Eye (tissue), 1 donor: ENCODE results near the gene MESP1.

ENCODE experiments used
- DNase-seq: peaks from one replicate; pipeline ENCODE4 v3.0.0-alpha.2; 2015

Gene MESP1

GRCh38 chr15:89780601-89781000 is 29.6 kb upstream of the MESP1 start:
- no peak for DNase-seq

DNA sequence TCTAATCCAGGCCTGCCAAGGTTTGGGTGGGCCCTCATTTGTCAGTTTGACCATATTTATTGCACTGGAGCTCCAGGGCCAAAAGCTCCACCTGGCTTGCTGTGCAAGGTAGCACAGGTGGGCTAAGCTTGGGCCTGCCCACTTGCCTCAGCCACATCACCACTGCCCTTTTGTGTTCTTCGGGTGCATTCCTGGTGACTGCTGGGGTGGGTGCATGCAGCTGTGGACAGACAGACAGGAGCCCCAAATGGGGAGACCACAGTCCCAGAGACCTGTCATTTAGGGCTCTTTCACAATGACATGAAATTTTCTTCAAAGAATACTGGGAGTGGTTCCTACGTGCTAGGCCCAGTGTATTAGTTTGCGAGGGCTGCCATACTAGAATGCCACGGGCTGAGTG is 27.8 kb upstream of the MESP1 start:
- no peak for DNase-seq

- no peak for DNase-seq
Observed at GRCh38 chr15:89777782-89778380, 26.8 kb upstream of the MESP1 start.

GRCh38 chr15:89777073-89777751 is 26.2 kb upstream of the MESP1 start:
- DNase-seq, result no peak

- peak; percentile 94 for DNase-seq
Observed at GRCh38 chr15:89776274-89777072, 25.4 kb upstream of the MESP1 start, which contains the start of gene MESP2. TSS of gene MESP2 (plus strand) at chr15:89776332. CDS start at chr15:89776358, 26 bp downstream.

GRCh38 chr15:89775815-89776214 is 24.8 kb upstream of the MESP1 start:
- no peak for DNase-seq

DNA sequence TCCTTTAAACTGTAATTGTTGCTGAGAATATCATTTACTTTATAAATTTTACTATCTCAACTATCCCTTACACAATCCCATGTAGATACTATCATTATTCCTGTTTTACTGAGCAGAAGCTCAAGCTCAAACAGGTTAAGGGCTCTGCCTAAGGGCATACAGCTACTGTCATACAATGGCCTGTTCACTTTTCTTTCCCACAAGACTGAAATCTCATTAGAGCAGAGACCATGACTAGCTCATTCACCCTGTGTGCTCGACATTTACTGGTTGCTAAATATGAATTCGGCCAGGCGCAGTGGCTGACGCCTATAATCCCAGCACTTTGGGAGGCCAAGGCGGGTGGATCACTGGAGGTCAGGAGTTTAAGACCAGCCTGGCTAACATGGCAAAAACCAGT is 23.4 kb upstream of the MESP1 start:
- no peak for DNase-seq

DNA sequence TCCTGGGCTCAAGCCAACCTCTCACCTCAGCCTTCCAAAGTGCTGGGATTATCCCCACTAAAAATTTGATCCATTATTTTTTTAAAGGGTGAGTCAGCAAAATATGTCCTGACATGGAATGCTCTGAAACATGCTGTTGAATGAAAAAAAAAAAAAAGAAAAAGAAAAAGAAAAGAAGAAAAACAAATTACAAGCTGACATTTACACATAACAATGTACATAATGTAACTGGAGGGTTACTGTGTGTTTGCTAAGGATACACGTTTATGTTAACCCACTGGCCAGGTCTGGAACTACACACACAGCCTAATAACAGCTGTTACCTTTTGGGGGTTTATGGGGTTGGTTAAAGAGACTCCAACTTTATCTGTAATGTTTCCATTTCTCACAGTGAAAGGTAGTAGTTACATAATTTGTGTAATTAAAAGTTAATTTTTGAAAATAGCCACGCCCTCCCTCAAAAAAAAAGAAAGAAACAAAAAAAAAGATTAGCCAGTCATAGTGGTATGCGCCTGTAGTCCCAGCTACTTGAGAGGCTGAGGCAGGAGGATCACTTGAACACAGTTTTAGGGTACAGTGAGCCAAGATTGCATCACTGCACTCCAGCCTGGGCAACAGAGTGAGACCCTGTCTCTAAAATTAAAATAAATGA is 22.0 kb upstream of the MESP1 start:
- no peak for DNase-seq

DNA sequence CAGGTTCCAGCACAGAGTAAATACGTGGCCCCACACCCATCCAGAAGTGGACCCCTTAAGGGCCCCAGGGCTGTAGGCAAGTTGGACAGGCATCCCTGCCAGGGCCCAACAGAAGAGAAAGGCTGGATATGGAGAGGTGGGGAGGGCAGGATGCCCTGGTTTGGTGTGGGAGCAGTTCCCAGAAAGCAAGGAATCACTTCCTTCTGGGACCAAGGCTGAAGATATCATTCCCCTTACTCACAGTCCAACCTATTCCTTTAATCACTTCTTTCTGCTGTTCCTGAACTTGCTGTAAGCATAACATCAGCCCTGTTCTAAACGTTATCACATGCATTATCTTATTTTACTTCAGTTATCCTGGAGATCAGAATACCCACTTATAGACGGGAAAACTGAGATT is 19.0 kb upstream of the MESP1 start:
- DNase-seq, result no peak

DNA sequence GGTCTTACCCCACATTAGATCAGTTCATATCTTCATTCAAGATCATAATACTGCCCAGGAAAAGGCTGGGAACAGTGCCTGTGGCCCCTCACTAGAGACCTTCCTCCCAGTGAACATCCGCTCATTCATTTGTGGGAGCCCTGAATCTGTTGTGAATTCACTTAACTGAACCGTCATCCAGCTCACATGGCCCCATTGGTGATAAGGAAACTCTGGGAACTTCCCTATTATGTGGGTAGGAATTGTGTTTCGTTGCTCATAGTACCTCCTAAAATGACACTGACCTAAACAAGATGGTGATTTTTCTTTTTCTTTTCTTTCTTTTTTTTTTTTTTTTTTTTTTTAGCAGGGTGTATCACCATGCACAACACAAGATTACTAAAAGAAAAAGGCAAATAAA is 18.3 kb upstream of the MESP1 start:
- DNase-seq, result no peak

DNA sequence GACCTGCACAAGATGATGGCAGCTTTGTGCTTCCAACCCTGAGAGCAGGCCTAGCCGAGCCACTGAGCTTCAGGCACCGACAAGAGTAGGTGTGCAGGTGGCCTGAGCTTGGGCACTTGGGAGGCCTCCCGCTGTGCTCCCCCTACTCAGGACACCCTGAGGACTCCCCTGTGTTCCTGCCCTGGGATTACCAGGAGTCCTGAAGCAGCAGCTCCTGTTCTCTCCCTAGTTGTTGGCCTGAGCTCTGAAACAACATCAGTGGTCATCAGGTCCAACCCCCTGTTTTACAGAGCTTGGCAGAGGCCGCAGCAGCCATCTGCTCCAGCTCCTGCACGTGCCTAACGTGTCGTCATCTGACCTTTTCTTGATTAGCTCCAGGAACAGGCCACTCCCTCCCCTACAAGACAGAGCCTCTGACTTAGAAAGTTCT is 17.0 kb upstream of the MESP1 start:
- no peak for DNase-seq

- no peak for DNase-seq
Observed at GRCh38 chr15:89767411-89767915, 16.4 kb upstream of the MESP1 start.

DNA sequence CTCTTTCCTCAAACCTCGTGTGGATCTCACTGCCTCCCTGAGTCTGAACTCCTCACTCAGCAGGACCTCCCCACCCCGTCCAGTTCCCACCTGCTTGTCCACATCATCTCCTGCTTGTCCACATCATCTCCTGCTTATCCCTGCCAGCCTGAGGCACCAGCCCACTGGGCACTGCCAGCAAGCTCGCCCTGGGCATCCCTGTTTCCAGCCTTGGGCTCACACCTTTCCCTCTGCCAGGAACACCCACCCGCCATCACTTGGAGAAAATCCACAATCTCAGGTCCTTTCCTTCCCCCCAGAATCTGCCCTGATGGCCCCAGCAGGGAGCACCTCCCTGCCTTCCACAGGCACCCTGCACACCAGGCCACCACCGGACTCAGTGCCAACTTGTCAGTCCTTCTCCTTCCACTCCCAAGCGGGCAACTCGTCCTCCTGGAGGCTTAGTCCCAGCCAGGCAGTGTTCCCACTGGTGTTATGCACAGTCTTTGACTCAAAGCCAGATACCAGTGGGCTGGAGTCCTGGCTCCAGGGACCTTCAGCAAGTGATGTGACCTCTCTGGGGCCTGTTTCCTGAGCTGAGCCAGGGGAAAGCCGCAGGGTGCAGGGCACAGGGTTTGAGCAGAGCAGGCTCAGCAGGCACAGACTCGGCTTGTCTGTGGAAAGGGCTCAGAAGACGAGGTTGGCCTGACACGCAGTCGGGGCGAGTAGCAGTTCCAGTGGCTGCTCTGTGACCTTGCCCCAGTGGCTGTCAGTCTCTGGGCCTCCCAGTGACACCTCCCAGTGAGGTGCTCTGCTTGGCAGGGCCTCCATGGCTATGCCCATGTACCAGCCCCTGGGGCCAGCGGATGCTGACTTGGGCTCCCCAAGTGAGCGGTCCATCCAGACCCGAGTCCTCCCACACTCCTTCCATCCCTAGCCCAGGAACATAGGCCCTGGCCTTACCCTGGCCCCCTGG is 15.6 kb upstream of the MESP1 start:
- no peak for DNase-seq

DNA sequence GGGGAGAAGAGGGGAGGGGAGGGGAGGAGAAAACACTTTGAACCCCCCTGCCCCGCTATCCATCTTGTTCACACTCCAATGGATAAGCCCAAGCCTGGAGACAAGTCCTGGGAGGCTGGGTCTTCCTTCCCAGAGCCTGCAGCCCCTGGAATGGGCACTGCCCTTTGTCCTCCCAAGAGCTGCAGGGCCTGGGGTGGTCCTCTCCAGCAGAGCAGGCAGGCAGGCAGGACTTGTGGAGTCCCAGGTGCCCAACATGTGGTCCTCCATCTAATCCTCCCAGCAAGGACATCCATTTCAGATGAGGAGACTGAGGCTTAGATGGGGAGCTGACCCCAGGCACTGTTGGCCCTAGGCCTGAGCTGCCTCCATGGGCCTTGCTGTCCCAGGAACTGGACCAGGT is 14.6 kb upstream of the MESP1 start:
- DNase-seq, result no peak

- DNase-seq, result no peak
Observed at GRCh38 chr15:89761929-89762328, 10.9 kb upstream of the MESP1 start.

DNA sequence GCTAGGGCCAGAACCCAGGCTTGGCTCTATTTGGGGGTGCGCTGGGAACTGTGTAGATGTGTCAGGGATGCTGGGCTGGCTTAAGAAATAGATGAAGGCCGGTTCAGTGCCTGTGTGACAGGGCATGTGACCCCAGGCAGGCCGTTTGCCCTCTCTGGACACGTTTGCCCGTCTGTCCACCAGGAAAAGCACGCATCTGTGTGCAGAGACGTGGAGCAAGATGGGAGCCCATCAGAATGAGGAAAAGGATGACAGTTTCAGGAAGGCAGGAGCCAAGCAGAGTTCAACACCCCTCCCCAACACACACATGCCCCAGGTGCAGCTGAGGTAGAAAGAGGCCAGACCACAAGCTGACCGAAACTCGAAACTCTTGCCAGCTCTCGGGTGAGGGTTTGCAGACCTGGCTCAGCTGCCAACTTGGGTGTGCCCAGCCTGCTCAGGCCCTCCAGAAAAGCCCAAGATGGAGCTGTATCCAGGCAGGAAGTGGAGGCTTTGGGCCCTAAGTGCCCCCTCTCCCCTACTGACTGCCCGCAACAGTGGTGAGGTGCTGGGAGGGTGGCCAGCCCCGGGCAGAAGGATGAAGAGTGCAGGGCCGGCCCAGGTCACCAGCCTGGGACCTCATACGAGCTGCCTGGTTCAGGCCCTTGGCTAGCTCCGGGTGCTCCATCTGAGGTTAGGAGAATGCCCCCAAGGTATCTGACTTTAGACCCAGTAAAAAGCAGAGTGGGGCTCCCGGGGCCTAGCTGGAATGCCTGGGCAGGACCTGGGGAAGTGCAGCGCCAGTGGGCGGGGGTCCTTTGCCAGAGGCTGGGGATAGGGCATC is 10.2 kb upstream of the MESP1 start:
- no peak for DNase-seq

DNA sequence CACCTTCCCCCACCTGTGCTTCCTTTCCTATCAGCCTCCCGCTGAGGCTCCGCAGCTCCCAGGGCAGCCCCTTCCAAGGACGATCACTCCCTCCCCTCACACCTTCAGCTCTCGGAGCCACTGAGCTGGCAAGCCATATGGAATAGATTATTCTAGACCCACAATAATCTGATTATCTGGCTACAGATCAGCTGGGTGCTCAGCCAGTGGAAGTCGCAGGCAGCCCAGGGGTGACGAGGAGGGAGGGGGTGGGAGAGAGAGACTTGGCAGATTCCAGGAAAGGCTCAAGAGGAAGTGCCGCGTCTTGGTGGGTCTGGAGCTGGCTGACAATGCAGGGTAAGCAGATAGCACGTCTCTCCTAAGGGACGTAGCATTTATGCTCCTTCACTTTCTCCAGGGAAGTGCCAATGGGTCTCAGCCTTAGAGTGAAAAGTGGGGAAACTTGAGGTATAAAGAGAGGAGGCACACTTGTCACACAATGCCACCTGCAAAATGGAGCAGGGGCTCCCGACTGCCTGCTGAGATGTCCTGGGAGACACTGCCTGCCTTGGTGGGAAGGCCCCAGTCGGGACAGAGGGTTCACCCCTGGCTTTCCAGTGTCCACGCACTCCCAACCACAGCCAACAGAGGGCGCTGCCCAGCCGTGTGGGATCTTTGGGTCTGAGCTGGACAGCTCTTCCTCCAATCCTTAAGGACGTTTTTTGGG is 9.4 kb upstream of the MESP1 start:
- peak; percentile 87 for DNase-seq

GRCh38 chr15:89759835-89760234 is 8.8 kb upstream of the MESP1 start:
- no peak for DNase-seq

GRCh38 chr15:89758981-89759380 is 7.9 kb upstream of the MESP1 start:
- no peak for DNase-seq

- no peak for DNase-seq
Observed at GRCh38 chr15:89758283-89758682, 7.2 kb upstream of the MESP1 start.
